Astrocyte of the spinal cord (primary cell): ENCODE results near the gene RNF169.
"Not testable (repeated sequence)": the region's sequence is repeated elsewhere in the genome, so short reads cannot be mapped to it uniquely, and the experiment has no call there.

ENCODE experiments used
- DNase-seq: peaks from one replicate; pipeline ENCODE4 v3.0.0; 2011; ENCODE audit warnings: low read depth, low spot score
- H3K4me3 ChIP-seq: 2 replicates; pipeline ENCODE4 v1.5.1; 2011; ENCODE audit warnings: low read depth, mild to moderate bottlenecking, low read length, moderate library complexity
- CTCF ChIP-seq: IDR thresholded peaks from 2 replicates; pipeline ENCODE4 v1.5.1; 2012; ENCODE audit warnings: low read depth, mild to moderate bottlenecking, low read length, inconsistent platforms
- in situ Hi-C: cut with HindIII; loops from 2 replicates; pipeline ENCODE4 v1.10.0; 2017; ENCODE audit warnings: low sequenced_read_pairs

Gene RNF169

GRCh38 chr11:74749127-74749964 lies 697 bp downstream of the RNF169 start:
- H3K4me3 ChIP-seq = peak overlapping the region; percentile 77
- in situ Hi-C loops = no loop called here
- TF ChIP-seq CTCF = no peak
- peak; percentile 43 for DNase-seq

GRCh38 chr11:74749965-74750296 lies 1.3 kb downstream of the RNF169 start:
- TF ChIP-seq CTCF = no peak
- in situ Hi-C loops = no loop called here
- no peak for DNase-seq
- H3K4me3 ChIP-seq = peak overlapping the region; percentile 77

- H3K4me3 ChIP-seq, DNase-seq, in situ Hi-C loops: not testable (repeated sequence)
These were observed 1.9 kb downstream of the RNF169 start for GRCh38 chr11:74750598-74750997.

GRCh38 chr11:74751303-74751702 lies 2.7 kb downstream of the RNF169 start:
- no peak for TF ChIP-seq CTCF
- no peak overlapping the region for H3K4me3 ChIP-seq
- in situ Hi-C loops = no loop called here
- DNase-seq = no peak

- peak overlapping the region; percentile 17 for H3K4me3 ChIP-seq
- no peak for TF ChIP-seq CTCF
- in situ Hi-C loops = no loop called here
- peak; percentile 81 for DNase-seq
These were observed 6.0 kb downstream of the RNF169 start for GRCh38 chr11:74754507-74755252.

GRCh38 chr11:74755395-74755995 lies 6.8 kb downstream of the RNF169 start:
- H3K4me3 ChIP-seq = no peak overlapping the region
- DNase-seq = no peak
- no peak for TF ChIP-seq CTCF
- in situ Hi-C loops = no loop called here

GRCh38 chr11:74756571-74756970 lies 7.9 kb downstream of the RNF169 start:
- in situ Hi-C loops = no loop called here
- no peak overlapping the region for H3K4me3 ChIP-seq
- no peak for DNase-seq
- no peak for TF ChIP-seq CTCF
